HUES6 (cell line): ENCODE results near the gene TENT5A.

Experiments used
- H3K27ac ChIP-seq: 2 replicates; pipeline ENCODE4 v1.7.0; 2013; ENCODE audit warnings: low read depth, mild to moderate bottlenecking, low read length, inconsistent platforms
- H3K27me3 ChIP-seq: 2 replicates; pipeline ENCODE4 v1.6.1; 2013; ENCODE audit warnings: low read length; ENCODE audit not compliant: control insufficient read depth, insufficient read depth
- H3K36me3 ChIP-seq: 2 replicates; pipeline ENCODE4 v1.6.1; 2013; ENCODE audit warnings: low read length; ENCODE audit not compliant: control insufficient read depth, insufficient read depth
- H3K4me1 ChIP-seq: 2 replicates; pipeline ENCODE4 v1.6.1; 2013; ENCODE audit warnings: low read length; ENCODE audit not compliant: control insufficient read depth, insufficient read depth
- H3K4me3 ChIP-seq: 2 replicates; pipeline ENCODE4 v1.5.1; 2013; ENCODE audit warnings: low read depth, low read length
- H3K9ac ChIP-seq: one replicate; pipeline ENCODE4 v1.6.1; 2013; ENCODE audit warnings: mild to moderate bottlenecking, low read length
- H3K9me3 ChIP-seq: 2 replicates; pipeline ENCODE4 v1.6.1; 2013; ENCODE audit warnings: low read depth, low read length; ENCODE audit not compliant: control insufficient read depth, insufficient read depth

TENT5A gene

GRCh38 chr6:81771097-81771496 is 18.6 kb upstream of the TENT5A start:
- Histone ChIP-seq H3K4me1 (peaks cover 24% of the 10 kb centered on the region), H3K36me3 (no peaks in the 10 kb centered on the region)

GRCh38 chr6:81770381-81770780 is 17.9 kb upstream of the TENT5A start:
- Histone ChIP-seq H3K36me3 (no peaks in the 10 kb centered on the region), H3K9me3 (no peaks in the 10 kb centered on the region), H3K4me3 (no peak overlapping the region), H3K27me3 (no peaks in the 10 kb centered on the region), H3K4me1 (peaks cover 24% of the 10 kb centered on the region), H3K9ac (no peak overlapping the region), H3K27ac (no peak overlapping the region)

More at GRCh38 chr6:81771097-81771496, 18.6 kb upstream of the TENT5A start:
- Histone ChIP-seq H3K9ac (no peak overlapping the region), H3K9me3 (no peaks in the 10 kb centered on the region), H3K4me3 (no peak overlapping the region), H3K27me3 (no peaks in the 10 kb centered on the region), H3K27ac (no peak overlapping the region)

GRCh38 chr6:81769824-81770223 is 17.3 kb upstream of the TENT5A start:
- peaks cover 24% of the 10 kb centered on the region for H3K4me1 ChIP-seq
- H3K36me3 ChIP-seq: no peaks in the 10 kb centered on the region
- H3K4me3 ChIP-seq: no peak overlapping the region
- no peaks in the 10 kb centered on the region for H3K9me3 ChIP-seq
- no peaks in the 10 kb centered on the region for H3K27me3 ChIP-seq
- H3K27ac ChIP-seq: no peak overlapping the region
- H3K9ac ChIP-seq: no peak overlapping the region

- H3K27me3 ChIP-seq: no peaks in the 10 kb centered on the region
- no peaks in the 10 kb centered on the region for H3K9me3 ChIP-seq
- H3K9ac ChIP-seq: no peak overlapping the region
- peaks cover 24% of the 10 kb centered on the region for H3K4me1 ChIP-seq
- H3K36me3 ChIP-seq: no peaks in the 10 kb centered on the region
- H3K4me3 ChIP-seq: no peak overlapping the region
- H3K27ac ChIP-seq: no peak overlapping the region
These were observed 15.9 kb upstream of the TENT5A start for GRCh38 chr6:81768150-81768942.

GRCh38 chr6:81767163-81767891 is 14.8 kb upstream of the TENT5A start:
- H3K9me3 ChIP-seq: no peaks in the 10 kb centered on the region
- H3K4me1 ChIP-seq: peaks cover 24% of the 10 kb centered on the region
- H3K27ac ChIP-seq: no peak overlapping the region
- no peak overlapping the region for H3K4me3 ChIP-seq
- no peaks in the 10 kb centered on the region for H3K27me3 ChIP-seq
- no peaks in the 10 kb centered on the region for H3K36me3 ChIP-seq
- H3K9ac ChIP-seq: no peak overlapping the region

GRCh38 chr6:81766482-81767069 is 14.1 kb upstream of the TENT5A start:
- Histone ChIP-seq H3K4me1 (peaks cover 24% of the 10 kb centered on the region), H3K27me3 (no peaks in the 10 kb centered on the region), H3K27ac (no peak overlapping the region), H3K9me3 (no peaks in the 10 kb centered on the region), H3K9ac (no peak overlapping the region), H3K4me3 (no peak overlapping the region), H3K36me3 (no peaks in the 10 kb centered on the region)

GRCh38 chr6:81764531-81764930 is 12.1 kb upstream of the TENT5A start:
- Histone ChIP-seq H3K27ac (no peak overlapping the region), H3K9me3 (no peaks in the 10 kb centered on the region), H3K27me3 (no peaks in the 10 kb centered on the region), H3K4me3 (no peak overlapping the region), H3K36me3 (no peaks in the 10 kb centered on the region), H3K4me1 (peaks cover 18% of the 10 kb centered on the region), H3K9ac (no peak overlapping the region)

- peaks cover 17% of the 10 kb centered on the region for H3K4me1 ChIP-seq
- no peak overlapping the region for H3K9ac ChIP-seq
- no peak overlapping the region for H3K4me3 ChIP-seq
- H3K9me3 ChIP-seq: no peaks in the 10 kb centered on the region
- no peak overlapping the region for H3K27ac ChIP-seq
- no peaks in the 10 kb centered on the region for H3K36me3 ChIP-seq
- no peaks in the 10 kb centered on the region for H3K27me3 ChIP-seq
These were observed 11.5 kb upstream of the TENT5A start for GRCh38 chr6:81763968-81764367.

- H3K36me3 ChIP-seq: no peaks in the 10 kb centered on the region
These were observed 10.6 kb upstream of the TENT5A start for GRCh38 chr6:81763051-81763450.

GRCh38 chr6:81762606-81763005 is 10.1 kb upstream of the TENT5A start:
- H3K36me3 ChIP-seq: no peaks in the 10 kb centered on the region

More at GRCh38 chr6:81763051-81763450, 10.6 kb upstream of the TENT5A start:
- Histone ChIP-seq H3K9ac (no peak overlapping the region), H3K27me3 (no peaks in the 10 kb centered on the region), H3K4me3 (no peak overlapping the region), H3K9me3 (no peaks in the 10 kb centered on the region), H3K27ac (no peak overlapping the region), H3K4me1 (peaks cover 17% of the 10 kb centered on the region)

GRCh38 chr6:81762132-81762531 is 9.7 kb upstream of the TENT5A start:
- Histone ChIP-seq H3K4me1 (peaks cover 14% of the 10 kb centered on the region), H3K27ac (no peak overlapping the region)

More at GRCh38 chr6:81762606-81763005, 10.1 kb upstream of the TENT5A start:
- H3K9ac ChIP-seq: no peak overlapping the region
- H3K4me3 ChIP-seq: no peak overlapping the region
- no peaks in the 10 kb centered on the region for H3K27me3 ChIP-seq
- H3K9me3 ChIP-seq: no peaks in the 10 kb centered on the region
- no peak overlapping the region for H3K27ac ChIP-seq
- H3K4me1 ChIP-seq: peaks cover 16% of the 10 kb centered on the region

More at GRCh38 chr6:81762132-81762531, 9.7 kb upstream of the TENT5A start:
- no peaks in the 10 kb centered on the region for H3K36me3 ChIP-seq
- H3K27me3 ChIP-seq: no peaks in the 10 kb centered on the region
- no peaks in the 10 kb centered on the region for H3K9me3 ChIP-seq
- no peak overlapping the region for H3K9ac ChIP-seq
- H3K4me3 ChIP-seq: no peak overlapping the region
